Measurements from ENCODE around the gene RPP40. TPM values are rescaled to one million over a fixed set of nuclear protein-coding genes. Genes with fewer than 3 reads are reported as not detected.

Gene RPP40
- total and polyA plus RNA-seq, 2 of the 13 experiments (the other 11 are each of a cell fraction or from before 2014, with no cell fraction given), result 18.0 to 41.2 TPM

- no peak for TF ChIP-seq HNRNPUL1 (IDR thresholded peaks at IDR 0.05; ENCODE audit: low read depth, low read length)
Observed at GRCh38 chr6:4986999-4987398, 16.8 kb downstream of the RPP40 start (continued).

GRCh38 chr6:4983322-4983721 lies 20.5 kb downstream of the RPP40 start:
- DNase-seq (ENCODE audit: low spot score), result peak; percentile 21
- Histone ChIP-seq H3K79me2 (ENCODE audit: insufficient read depth, low read length) (no peaks in the 10 kb centered on the region), H3K4me1 (ENCODE audit: insufficient read depth, low read length) (peaks cover 26% of the 10 kb centered on the region), H3K27ac (ENCODE audit: extremely low read length, insufficient read depth, low read length) (no peak overlapping the region), H2AFZ (ENCODE audit: low read length) (no peak overlapping the region), H3K4me2 (ENCODE audit: low read depth, low read length) (peak overlapping the region; percentile 52), H3K27me3 (ENCODE audit: control insufficient read depth in 1 of 2, insufficient read depth in 2 of 2, low read length in 2 of 2) (no peaks in the 10 kb centered on the region; a peak in 1 of 5 replicates), H3K9ac (ENCODE audit: insufficient read depth, low read depth, low read length) (no peak overlapping the region), H3K36me3 (replicated peaks in 1 of 2; ENCODE audit: control insufficient read depth in 1 of 2, insufficient read depth in 2 of 2, low read length in 2 of 2) (no peaks in the 10 kb centered on the region), H3K9me3 (ENCODE audit: low read length) (peaks cover 9% of the 10 kb centered on the region), H3K4me3 (replicated peaks in 1 of 3; ENCODE audit: insufficient read depth in 1 of 3, low read depth in 2 of 3, low read length in 3 of 3) (no peak overlapping the region), H4K20me1 (ENCODE audit: insufficient read depth, low read length) (no peaks in the 10 kb centered on the region)
- in situ Hi-C loops (cut with HindIII; ENCODE audit: extremely low pct_ligation_motif_present, low pct_unique_long_range_greater_than_20kb), result no loop called here
- peak; percentile 66 for FAIRE-seq
- peak; percentile 69 for ATAC-seq
- BruUV-seq (replicated peaks), result no TSS peak
- ChIA-PET POLR2A (interaction anchor here (1.7 kb wide), 1 partner anchor 20 kb away, joined by 8 read pairs; no protein-coding TSS in a partner anchor), CTCF (ENCODE audit: low intra/inter-chr PET ratio, low total read pairs) (no interaction called here)
- 37% methylated on average over 6 of the region's 6 CpGs for WGBS (ENCODE audit: low lambda C conversion rate)
- intact Hi-C loops (cut with micrococcal nuclease; ENCODE audit: unreplicated experiment), result no loop called here
- TF ChIP-seq ZNF674 (CRISPR knock-in tag; IDR thresholded peaks at IDR 0.05; ENCODE audit: low read depth) (no peak), AKAP8 (CRISPR knock-in tag; IDR thresholded peaks at IDR 0.05) (no peak), NR2F6 (IDR thresholded peaks at IDR 0.05) (0 out of 2 replicates have a peak, but pooled peaks have one; percentile 29), NR2F6 (CRISPR knock-in tag; IDR thresholded peaks at IDR 0.05) (peak; percentile 40; the same call in 1 of the 2 replicates), PHB2 (IDR thresholded peaks at IDR 0.05; ENCODE audit: partially characterized antibody) (no peak), WIZ (CRISPR knock-in tag; IDR thresholded peaks at IDR 0.05) (peak; percentile 81; the same call in 1 of the 2 replicates), ZBTB43 (CRISPR knock-in tag; conservative IDR thresholded peaks at IDR 0.05) (no peak), PATZ1 (CRISPR knock-in tag; IDR thresholded peaks at IDR 0.05) (peak; percentile 71; the same call in 1 of the 2 replicates), ZNF709 (CRISPR knock-in tag; IDR thresholded peaks at IDR 0.05) (no peak), FOXK1 (CRISPR knock-in tag; IDR thresholded peaks at IDR 0.05; ENCODE audit: borderline replicate concordance, low read depth) (no peak), ZNF687 (CRISPR knock-in tag; IDR thresholded peaks at IDR 0.05) (no peak), ZSCAN9 (CRISPR knock-in tag; IDR thresholded peaks at IDR 0.05; ENCODE audit: borderline replicate concordance) (no peak), ELF3 (CRISPR knock-in tag; IDR thresholded peaks at IDR 0.05) (0 out of 2 replicates have a peak, but pooled peaks have one; percentile 22), THAP11 (CRISPR knock-in tag; IDR thresholded peaks at IDR 0.05) (0 out of 2 replicates have a peak, but pooled peaks have one; percentile 34), RFX3 (CRISPR knock-in tag; IDR thresholded peaks at IDR 0.05) (no peak), ELF1 (CRISPR knock-in tag; IDR thresholded peaks at IDR 0.05) (peak; percentile 54)
